ENCODE results near the gene QPRT.
"Not testable (repeated sequence)": the region's sequence is repeated elsewhere in the genome, so short reads cannot be mapped to it uniquely, and the experiment has no call there.

Gene QPRT

DNA sequence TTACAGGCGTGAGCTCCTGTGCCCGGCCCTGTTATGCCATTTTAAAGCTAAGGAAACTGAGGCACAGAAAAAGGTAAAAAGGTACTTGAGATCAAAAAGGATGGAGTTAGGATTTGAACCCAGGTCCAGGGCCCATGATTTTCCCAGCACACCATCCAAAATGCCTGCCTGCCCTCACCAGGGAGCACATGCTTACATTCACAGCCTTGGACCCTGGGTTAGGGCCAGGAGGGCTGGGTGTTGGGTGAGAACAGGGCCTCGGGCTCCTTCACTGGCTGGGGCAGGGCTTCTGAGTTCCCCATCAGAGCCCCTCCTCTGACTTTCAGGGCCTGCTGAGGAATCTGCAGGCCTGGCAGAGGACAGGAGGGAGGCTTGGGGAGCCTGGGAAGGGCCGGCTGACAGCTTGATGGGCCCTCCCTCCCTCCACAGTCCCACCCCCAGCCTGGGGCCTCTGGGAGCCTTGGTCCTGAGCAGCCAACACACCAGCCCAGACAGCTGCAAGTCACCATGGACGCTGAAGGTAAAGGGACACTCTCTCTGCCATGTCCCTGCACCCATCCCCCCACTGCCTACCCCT, at the start of gene QPRT:
TSS of gene QPRT (plus strand) at position 490 of the 577 bp plus-strand sequence. CDS start at position 508, 18 bp downstream.
- DNase-seq, result no peak

DNA sequence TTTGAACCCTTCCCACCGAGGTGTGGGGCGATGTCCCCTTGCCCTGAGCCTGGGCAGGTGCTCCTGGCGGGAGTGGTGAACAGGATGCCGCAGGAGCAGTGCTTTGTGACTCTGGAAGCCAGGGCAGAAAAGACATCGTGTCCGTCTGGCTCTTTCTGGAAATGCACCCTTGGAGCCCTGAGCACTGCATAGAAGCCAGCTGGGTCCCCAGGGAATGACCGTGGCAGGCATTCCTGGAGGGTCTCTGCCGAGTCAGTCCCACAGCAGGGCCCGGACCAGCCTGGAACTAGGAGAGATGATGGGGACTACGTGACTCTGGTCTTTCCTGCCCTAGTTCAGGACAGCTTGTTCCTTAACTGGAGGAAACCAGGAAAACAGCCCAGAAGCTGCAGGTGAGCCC, 49.7 kb upstream of the QPRT start:
- DNase-seq, result not testable (repeated sequence)

DNA sequence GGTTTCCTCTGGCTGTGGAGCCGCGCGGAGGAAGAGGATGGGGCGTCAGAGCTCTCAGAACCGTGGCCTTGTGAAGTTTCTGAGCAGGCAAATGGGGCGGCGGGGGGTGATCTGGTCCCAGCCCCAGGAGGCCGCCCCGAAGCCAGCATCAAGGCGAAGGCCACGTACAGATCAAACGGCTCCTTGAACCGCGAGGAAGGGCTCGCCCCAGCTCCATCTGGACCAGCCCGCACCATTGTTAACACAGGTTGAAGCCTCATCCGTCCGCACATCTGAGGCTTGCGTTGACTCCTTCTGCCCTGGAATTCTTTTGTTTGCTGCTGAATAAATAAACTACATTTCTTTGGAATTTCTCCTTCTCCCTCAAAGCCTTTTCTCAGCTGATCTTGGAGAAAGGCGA, 47.3 kb upstream of the QPRT start:
- not testable (repeated sequence) for DNase-seq

DNA sequence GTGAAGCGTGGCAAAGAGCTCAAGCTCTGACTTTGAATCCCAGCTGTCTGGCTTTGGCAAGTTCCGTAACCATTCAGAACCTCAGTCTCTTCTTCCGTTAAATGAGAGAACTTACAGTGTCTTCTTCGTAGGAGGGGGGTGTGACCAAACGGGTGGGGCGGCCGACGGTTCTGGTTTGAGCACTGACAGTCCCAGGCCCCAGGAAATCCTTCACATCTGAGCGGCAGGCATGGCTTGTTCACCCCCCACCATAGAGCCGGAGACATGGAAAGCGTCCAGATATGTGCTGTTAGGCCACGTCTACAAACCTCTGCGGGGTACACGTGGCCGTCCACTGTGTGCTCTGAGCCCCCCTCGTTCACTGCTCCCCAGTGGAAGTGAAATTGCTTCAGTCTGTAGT, 43.1 kb upstream of the QPRT start:
- DNase-seq, result not testable (repeated sequence)

DNA sequence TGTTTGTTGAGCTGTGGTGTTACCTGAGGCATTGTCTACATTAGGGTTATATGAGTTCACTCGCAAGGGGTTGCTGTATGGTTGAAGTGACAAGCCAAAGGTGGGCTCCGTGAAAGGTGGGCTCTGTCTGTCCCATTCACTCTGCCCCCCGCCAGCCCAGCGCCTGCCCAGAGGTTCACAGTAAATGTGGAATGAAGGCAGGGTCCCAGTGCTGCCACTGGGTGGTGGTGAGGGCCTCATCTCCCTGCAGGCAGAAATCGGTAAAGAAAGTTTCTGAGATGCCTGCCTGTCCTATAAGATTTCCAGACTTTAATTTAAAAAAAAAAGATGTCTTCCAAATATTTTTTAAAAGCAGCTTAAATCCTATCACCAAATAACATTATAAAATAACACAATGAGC, 42.6 kb upstream of the QPRT start:
- not testable (repeated sequence) for DNase-seq

DNA sequence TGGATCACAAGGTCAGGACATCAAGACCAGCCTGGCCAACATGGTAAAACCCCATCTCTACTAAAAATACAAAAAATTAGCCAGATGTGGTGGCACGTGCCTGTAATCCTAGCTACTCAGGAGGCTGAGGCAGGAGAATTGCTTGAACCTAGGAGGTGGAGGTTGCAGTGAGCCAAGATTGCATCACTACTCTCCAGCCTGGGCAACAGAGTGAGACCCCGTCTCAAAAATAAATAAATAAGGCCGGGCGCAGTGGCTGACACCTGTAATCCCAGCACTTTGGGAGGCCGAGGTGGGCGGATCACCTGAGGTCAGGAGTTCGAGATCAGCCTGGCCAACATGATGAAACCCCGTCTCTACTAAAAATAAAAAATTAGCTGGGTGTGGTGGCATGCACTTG, 40.2 kb upstream of the QPRT start:
- DNase-seq, result not testable (repeated sequence)

DNA sequence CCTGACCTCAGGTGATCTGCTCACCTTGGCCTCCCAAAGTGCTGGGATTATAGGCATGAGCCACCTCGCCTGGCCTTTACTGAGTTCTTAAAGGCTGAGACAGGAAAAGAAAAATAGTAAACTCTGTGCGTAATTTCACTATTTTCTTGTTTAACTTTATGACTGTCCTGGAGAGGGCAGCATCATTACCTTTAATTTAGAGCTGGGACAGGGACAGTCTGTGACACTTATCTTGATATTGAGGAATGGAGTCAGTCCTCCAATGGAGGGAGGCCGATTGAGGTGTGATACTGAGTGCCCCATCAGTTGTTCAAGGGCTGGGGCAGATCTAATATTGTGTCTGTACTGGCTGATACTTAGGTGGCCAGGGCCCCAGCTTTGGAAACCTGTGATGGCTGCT, 37.4 kb upstream of the QPRT start:
- no peak for DNase-seq

DNA sequence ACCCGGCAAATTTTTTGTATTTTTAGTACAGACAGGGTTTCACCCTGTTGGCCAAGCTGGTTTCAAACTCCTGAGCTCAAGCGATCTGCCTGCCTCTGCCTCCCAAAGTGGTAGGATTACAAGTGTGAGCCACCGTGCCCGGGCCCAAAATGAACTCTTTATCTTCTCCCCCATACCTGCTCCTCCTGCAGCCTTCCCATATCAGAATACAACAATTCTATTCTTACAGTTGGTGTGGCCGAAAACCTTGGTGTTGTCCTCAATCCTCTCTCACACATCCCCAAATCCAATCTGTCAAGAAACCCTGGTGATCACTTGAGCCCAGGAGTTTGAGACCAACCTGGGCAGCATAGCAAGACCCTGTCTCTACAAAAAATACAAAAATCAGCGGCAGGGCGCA, 35.4 kb upstream of the QPRT start:
- DNase-seq, result no peak

DNA sequence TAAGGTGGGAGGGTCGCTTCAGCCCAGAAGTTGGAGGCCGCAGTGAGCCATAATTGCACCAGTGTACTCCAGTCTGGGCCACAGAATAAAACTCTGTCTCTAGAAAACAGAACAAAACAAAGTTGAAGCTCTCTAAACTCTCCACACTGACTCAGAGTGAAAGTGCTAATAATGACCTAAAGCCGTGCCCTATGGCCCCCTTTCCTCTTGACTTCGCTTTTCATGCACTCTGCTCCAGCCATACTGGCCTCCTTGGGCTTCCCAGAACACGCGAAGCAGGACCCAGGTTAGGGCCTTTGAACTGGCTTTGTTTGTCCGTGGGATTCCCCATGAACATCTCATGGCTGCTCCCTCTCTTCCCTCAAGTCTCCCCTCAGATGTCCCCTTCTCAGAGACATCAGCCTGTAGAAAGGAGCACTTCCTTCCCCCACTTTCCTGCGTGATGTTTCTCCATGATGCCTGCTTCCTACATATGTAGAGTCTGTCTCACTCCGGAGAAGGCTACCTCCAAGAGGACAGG, 34.6 kb upstream of the QPRT start:
- no peak for DNase-seq

DNA sequence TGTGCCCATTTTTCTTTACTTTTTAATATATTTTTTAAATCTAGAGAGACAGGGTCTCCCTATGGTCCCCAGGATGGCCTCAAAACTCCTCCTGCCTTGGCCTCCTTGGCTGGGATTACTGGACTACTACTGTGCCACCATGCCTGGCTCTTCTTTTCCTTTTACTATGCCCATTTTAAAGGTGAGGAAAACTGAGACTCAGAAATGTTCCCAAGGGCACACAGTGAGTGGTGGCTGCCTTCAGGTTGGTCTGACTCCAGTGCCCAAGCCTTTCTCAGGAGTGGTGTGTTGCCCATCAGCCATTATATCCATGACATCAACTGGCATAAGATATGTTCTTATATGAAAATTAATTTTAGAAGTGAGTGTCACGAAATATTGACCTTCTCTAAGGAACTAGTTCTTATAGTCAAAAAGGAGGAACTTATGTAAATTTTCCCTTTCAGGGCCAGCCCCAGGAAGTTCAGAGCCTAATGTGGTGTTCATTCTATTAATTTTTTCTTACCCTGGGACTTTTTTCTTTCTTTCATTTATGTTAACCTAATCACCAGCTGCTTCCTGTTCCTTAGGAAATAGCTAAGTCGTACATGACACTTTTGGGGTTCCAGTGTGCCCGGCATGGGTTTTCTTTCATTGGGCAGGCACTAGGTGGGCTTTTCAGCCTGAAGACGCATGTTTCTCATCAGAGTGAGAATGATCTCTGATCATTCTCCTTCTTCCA, 33.8 kb upstream of the QPRT start:
- no peak for DNase-seq

DNA sequence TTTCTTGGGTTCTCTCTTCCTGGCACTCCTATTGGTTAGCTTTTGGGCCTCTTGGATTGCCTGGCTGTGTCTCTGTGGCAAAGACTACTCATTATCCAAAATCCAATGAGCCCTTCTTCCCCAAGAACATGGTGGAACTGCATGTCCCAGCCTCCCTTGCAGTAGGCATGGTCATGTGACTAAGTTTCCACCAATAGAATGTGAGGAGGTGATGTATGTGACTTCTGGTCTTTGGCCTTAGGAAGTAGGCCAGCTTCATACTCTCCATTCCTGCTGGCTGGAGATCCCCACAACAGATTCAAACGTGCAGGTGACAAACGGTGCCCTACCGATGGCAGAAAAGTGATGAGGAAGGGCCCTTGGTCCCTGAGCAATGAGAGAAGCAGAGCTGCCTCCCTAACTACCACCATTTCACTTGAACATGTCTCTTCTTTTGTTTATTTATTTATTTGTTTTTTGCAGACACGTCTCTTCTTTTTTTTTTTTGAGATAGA, 33.2 kb upstream of the QPRT start:
- DNase-seq, result no peak

DNA sequence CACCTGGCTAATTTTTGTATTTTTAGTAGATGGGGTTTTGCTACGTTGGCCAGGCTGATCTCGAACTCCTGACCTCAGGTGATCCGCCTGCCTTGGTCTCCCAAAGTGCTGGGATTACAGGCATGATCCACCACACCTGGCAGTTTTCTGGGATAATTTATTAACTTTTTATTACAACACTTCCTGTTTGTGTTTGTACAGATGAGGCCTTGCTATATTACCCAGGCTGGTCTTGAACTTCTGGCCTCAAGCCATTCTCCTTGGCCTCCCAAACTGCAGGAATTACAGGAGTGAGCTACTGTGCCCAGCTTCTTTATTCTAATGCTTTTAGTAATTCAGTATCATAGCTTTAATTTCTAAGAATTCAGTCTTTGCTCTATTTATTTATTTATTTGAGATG, 32.0 kb upstream of the QPRT start:
- no peak for DNase-seq

DNA sequence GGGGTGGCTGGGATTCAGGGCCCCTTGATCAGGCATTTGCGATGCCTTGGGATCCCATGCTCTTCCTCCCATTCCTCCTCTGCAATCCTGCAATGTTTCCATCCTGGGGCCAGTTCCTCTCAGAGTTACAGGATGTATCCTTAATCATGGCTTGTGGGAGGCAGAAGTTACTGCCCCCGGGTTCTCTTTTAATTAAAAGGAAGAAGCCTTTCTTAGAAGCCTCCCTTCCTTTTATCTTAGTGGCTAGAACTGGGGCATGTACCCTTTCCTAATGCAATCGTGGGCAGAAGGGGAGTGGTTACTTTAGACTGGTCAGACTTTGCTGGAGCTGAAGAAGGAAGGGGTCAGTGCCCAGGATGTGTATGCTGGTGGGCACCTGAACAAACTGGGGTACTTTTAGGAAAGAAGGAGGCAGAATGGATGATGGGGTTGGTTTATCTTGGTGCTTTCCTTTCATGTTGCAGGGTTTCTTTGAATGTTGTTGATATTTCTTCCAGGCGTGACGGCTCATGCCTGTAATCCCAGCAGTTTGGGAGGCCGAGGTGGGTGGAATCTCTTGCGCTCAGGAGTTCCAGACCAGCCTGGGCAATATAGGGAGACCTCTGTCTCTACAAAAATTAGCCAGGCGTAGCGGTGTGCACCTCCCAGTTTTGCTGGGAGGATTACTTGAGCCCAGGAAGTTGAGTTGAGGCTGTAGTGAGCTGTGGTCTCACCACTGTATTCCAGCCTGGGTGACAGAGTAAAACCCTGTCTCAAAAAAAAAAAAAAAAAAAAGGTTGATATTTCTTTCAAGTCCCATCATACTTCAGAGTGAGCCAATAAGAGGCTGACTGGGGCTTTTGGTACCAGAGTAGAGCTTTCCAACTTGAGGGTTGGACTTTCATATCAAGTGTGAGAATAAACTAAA, 29.1 kb upstream of the QPRT start:
- no peak for DNase-seq

DNA sequence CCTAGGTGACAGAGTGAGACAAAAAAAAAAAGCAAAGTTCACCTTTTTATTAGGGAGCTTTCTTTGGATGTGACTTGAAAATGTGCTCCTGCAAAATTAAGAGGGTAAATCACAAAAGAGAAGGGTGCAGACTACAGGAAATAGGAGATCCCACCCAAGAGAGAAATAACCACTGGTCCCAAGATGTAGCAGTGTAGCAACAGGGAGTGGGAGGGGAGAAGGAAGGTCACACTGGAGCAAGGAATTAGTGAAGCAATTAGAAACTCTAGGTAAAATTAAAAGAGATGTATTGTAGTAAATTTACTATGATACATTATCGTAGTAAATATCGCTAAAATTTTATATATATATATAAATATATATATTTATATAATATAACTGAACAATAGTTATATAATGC, 28.2 kb upstream of the QPRT start:
- DNase-seq, result no peak

DNA sequence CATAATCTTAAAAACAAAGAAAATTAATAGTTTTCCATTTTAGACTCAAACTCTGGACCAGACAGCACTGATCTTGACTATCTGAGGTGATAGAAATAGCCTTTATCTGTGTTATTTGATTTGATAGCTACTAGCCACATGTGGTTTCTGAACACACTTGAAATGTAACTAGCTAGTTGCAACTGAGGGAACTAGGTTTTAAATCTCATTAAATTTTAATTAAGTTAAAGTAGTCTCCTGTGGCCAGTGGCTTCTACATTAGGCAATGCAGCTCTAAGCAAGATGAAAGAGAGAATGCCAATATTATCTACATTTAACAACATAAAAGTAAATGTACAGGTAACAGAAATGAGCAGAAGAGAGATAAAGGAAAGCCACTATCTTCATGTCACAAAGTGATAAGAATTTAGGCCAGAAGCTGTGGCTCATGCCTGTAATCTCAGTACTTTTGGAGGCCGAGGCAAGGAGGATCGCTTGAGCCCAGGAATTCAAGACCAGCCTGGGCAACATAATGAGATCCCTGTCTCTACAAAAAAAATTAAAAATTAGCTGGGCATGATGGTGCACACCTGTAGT, 27.1 kb upstream of the QPRT start:
- DNase-seq, result no peak

DNA sequence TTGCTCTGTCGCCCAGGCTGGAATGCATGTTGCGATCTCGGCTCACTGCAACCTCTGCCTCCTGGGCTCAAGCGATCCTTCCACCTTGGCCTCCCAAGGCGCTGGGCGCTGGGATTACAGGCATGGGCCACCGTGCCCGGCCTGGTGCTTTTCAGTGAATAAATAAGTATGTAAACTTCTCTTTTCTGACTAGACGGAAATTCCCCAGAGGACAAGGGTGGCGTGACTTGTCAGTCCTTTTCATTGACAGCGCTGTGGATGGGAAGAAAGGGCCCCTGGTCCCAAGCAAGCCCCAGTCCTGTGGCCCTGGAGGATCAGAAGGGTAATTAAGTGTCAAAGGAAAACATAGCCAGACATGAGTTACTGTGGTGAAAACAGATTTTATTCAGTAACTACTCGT, 25.5 kb upstream of the QPRT start:
- no peak for DNase-seq

DNA sequence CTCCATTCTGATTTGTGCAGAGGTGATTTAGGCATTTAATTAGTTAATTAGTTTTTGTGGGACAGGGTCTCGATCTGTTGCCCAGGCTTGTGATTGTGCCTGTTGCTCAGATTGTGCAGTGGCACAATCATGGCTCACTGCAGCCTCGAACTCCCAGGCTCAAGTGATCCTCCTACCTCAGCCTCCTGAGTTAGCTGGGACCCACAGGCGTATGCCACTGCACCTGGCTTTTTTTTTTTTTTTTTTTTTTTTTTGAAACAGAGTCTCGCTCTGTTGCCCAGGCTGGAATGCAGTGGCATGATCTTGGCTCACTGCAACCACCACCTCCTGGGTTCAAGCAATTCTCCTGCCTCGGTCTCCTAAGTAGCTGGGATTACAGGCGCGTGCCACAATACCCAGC, 25.1 kb upstream of the QPRT start:
- not testable (repeated sequence) for DNase-seq

DNA sequence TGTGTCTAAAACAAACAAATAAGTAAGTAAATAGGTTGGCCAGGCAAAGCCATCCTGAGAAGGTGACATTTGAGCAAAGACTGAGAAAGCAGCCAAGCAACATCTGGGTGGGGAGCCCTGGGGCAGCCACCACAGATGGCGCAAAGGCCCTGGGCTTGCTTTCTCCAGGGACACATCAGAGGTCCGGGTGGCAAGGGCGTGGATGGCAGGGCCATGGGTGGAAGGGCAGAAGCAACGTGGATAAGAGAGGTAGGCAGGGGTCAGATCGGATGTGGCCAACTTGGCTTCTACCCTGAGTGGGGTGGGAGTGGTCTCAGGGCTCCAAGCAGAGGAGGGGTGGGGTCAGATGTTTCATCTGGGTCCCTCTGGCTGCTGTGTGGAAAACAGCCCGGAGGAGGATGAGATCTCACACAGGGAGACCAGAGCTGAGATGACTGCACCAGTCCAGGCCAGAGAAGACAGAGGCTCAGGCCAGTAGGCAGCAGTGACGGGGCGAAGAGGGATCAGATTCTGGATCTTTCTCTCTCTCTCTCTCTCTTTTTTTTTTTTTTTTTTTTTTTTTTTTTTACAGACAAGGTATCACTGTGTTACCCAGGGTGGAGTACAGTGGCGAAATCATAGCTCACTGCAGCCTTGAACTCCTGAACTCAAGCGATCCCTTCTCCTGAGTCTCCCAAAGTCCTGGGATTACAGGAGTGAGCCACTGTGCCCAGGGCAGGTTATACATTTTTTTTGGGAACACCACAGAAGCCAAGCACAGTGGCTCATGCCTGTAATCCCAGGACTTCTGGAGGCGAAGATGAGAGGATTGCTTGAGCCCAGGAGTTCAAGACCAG, 22.1 kb upstream of the QPRT start:
- no peak for DNase-seq

DNA sequence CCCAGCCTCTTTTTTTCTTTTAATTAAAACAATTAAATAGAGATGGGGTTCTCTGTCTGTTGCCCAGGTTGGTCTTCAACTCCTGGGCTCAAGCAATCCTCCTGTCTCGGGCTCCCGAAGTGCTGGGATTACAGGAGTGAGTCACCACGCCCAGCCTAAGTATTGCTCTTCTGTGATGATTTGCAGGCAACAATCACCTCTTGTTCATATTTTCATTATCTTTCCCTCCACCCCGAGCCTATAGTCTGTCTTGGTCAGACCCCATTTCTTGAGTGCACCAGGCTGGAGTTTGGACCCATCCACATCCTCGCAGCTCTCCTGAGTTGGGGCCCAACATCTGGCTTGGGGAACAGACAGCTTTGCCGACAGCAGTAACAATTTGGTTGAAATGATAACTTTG, 20.3 kb upstream of the QPRT start:
- no peak for DNase-seq

DNA sequence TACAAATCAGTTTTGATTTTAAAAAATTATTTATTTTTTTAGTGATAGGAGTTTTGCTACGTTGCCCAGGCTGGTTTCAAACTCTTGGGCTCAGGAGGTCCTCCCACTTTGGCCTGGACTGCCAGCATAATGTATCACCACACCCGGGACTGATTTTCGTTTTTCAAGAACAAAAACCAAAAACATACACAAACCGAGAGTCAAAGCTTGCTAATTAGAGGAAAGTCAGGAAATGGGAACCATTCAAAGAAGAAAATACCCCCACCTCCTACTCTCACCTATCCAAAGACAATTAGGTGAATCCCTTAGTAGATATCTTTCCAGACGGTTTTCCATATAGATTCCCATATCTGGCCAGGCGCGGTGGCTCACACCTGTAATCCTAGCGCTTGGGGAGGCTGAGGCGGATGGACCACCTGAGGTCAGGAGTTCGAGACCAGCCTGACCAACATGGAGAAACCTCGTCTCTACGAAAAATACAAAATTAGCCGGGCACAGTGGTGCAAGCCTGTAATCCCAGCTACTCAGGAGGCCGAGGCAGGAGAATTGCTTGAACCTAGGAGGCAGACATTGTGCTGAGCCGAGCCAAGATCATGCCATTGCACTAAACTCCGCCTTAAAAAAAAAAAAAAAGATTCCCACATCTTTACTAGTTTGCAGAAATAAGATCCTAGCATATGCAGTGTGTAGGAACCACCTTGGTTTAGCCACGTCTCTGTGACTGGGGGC, 16.8 kb upstream of the QPRT start:
- DNase-seq, result no peak

DNA sequence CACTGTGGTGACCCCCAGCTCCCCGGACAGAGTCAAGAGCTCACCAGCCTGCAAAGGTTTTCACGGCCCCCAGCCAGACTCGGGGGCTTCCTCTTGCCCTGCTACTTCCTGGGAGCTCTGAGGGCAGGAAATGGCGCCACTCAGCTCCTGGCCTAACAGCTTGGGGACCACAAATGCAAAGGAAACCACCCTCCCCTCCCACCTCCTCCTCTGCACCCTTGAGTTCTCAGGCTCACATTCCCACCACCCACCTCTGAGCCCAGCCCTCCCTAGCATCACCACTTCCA, 16.3 kb upstream of the QPRT start:
- no peak for DNase-seq
